HepG2 (cell line): ENCODE measurements around the gene IL31.

Source experiments
- EP300 ChIP-seq, 3 experiments: sonication (generic) in 1 of 3; formaldehyde crosslinking in 1 of 3; IDR thresholded peaks; 2 replicates each; pipeline versions ENCODE4 v1.5.1 to v1.6.1; 2011 to 2020; ENCODE audit warnings: low read depth in 2 of 3, low read length in 2 of 3, borderline replicate concordance in 1 of 3, improper control_type of control experiment in 1 of 3, mild to moderate bottlenecking in 1 of 3, missing genetic modification reagents in 1 of 3, moderate library complexity in 1 of 3
- POLR2A ChIP-seq, 2 experiments: IDR thresholded peaks; 2 replicates each; pipeline ENCODE4 v1.6.1; 2011; ENCODE audit warnings: low read depth in 2 of 2, low read length in 2 of 2, mild to moderate bottlenecking in 1 of 2, moderate library complexity in 1 of 2; ENCODE audit not compliant: insufficient read depth in 1 of 2
- ZNF776 ChIP-seq: sonication (generic); formaldehyde crosslinking; IDR thresholded peaks from 2 replicates; pipeline ENCODE4 v1.4.0; 2020; ENCODE audit warnings: mild to moderate bottlenecking, missing genetic modification reagents
- ZNF816 ChIP-seq: sonication (generic); formaldehyde crosslinking; IDR thresholded peaks from 2 replicates; pipeline ENCODE4 v1.8.0; 2022; ENCODE audit warnings: missing genetic modification reagents, mild to moderate bottlenecking, borderline replicate concordance

GRCh38 chr12:122158700-122159285, 15.2 kb downstream of the IL31 start:
- no peak for TF ChIP-seq ZNF816 (CRISPR knock-in tag)
- no peak for TF ChIP-seq ZNF776
- TF ChIP-seq POLR2A (IDR thresholded peaks at IDR 0.05; ENCODE audit: insufficient read depth in 1 of 2, low read depth in 2 of 2, low read length in 2 of 2): no peak
- no peak for TF ChIP-seq EP300 (IDR thresholded peaks at IDR 0.05; ENCODE audit: low read depth in 2 of 2, low read length in 2 of 2)
- TF ChIP-seq EP300 (CRISPR knock-in tag; IDR thresholded peaks at IDR 0.05; ENCODE audit: borderline replicate concordance): no peak
